Dendritic cell treated with granulocyte-macrophage colony-stimulating factor and Interleukin-4, amounts not matched to agents 40 ng/mL and 50 ng/mL, for 4 days (primary cell): ENCODE results near the gene BEGAIN.
"Not testable (repeated sequence)": the region's sequence is repeated elsewhere in the genome, so short reads cannot be mapped to it uniquely, and the experiment has no call there.

Source experiments
- H3K27ac Mint-ChIP-seq: one replicate; pipeline ENCODE4 v1.8.0; 2022; ENCODE audit warnings: mild to moderate bottlenecking, mixed read lengths
- H3K27me3 Mint-ChIP-seq: one replicate; pipeline ENCODE4 v1.8.0; 2022; ENCODE audit warnings: mild to moderate bottlenecking, mixed read lengths
- H3K36me3 Mint-ChIP-seq: one replicate; pipeline ENCODE4 v1.8.0; 2022; ENCODE audit warnings: low read depth, mixed read lengths
- H3K4me1 Mint-ChIP-seq: one replicate; pipeline ENCODE4 v1.8.0; 2022; ENCODE audit warnings: low read depth, mixed read lengths
- H3K4me3 Mint-ChIP-seq: one replicate; pipeline ENCODE4 v1.8.0; 2022; ENCODE audit warnings: mild to moderate bottlenecking, moderate library complexity, mixed read lengths
- H3K9me3 Mint-ChIP-seq: one replicate; pipeline ENCODE4 v1.8.0; 2022; ENCODE audit warnings: mixed read lengths
- intact Hi-C: fragments of 100-400 bp; cut with micrococcal nuclease; formaldehyde crosslinking; loops from one replicate; pipeline ENCODE4 v1.15.0; 2022

Gene BEGAIN

DNA sequence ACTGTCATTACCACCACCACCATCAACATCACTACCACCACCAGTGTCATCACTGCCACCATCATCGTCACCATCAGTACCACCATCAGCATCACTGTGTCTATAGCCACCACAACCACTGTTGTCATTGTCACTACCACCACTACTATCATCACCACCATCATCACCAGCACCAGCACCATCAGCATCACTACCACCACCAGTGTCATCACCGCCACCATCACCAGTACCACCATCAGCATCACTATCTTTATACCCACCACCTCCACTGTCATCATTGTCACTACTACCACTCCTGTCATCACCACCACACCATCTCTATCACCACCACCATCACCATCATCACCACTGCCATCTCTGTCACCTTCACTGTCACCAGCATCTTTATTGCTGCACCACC is 60.6 kb downstream of the BEGAIN start:
- Mint-ChIP-seq H3K27me3 (peaks cover 3% of the 10 kb centered on the region), H3K36me3 (peaks cover 4% of the 10 kb centered on the region), H3K9me3 (no peaks in the 10 kb centered on the region), H3K4me1 (peaks cover under 1% of the 10 kb centered on the region), H3K4me3 (no peak overlapping the region), H3K27ac (no peak overlapping the region)
- intact Hi-C loops: no loop called here

DNA sequence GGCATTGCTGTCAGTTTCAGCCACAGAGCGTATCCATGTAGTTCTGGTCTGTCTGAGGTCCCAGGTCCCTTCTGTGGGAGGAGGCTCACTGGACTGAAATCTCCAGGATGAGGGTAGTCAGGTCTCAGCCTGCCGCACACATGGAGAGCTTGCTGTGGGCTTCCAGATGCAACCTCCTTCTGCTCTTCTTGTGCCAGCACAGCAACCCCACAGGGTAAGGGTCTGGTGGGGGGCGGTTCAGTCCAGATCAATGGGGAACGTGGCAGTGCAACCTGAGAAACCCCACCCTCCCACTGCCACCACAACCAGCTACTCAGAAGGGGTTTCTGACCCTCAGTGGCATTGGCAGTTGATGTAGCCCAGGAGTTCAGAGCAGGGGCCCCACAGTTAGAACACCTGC is 61.2 kb downstream of the BEGAIN start:
- Mint-ChIP-seq H3K4me1 (no peaks in the 10 kb centered on the region), H3K36me3 (peaks cover 4% of the 10 kb centered on the region), H3K9me3 (no peaks in the 10 kb centered on the region), H3K27me3 (peaks cover 3% of the 10 kb centered on the region), H3K27ac (no peak overlapping the region), H3K4me3 (no peak overlapping the region)
- intact Hi-C loops: no loop called here

GRCh38 chr14:100525615-100526014 is 61.6 kb downstream of the BEGAIN start:
- no peaks in the 10 kb centered on the region for H3K27me3 Mint-ChIP-seq
- no peak overlapping the region for H3K4me3 Mint-ChIP-seq
- intact Hi-C loops: loop anchor here (1.0 kb wide), 1 partner anchor 120 kb away; no protein-coding TSS in a partner anchor
- no peaks in the 10 kb centered on the region for H3K4me1 Mint-ChIP-seq
- H3K36me3 Mint-ChIP-seq: peaks cover 4% of the 10 kb centered on the region
- no peak overlapping the region for H3K27ac Mint-ChIP-seq
- no peaks in the 10 kb centered on the region for H3K9me3 Mint-ChIP-seq

DNA sequence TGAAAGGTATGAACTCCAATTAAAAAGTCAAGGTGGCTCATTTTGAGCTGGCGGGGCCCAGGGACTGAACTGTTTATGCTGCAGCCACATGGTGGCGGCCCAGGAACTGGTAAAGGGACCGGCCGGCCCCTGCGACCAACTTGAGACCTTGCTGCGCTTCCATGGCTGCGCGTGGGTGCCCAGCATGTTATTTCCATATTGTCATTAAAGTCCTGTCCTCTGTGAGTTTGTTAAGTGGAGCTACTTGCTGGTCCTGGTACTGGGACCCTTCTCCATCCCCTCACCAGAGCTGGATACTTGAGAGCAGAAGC is 62.3 kb downstream of the BEGAIN start:
- H3K4me3 Mint-ChIP-seq: no peak overlapping the region
- H3K9me3 Mint-ChIP-seq: no peaks in the 10 kb centered on the region
- intact Hi-C loops: loop anchor here (1.0 kb wide), 1 partner anchor 120 kb away; no protein-coding TSS in a partner anchor
- no peak overlapping the region for H3K27ac Mint-ChIP-seq
- H3K27me3 Mint-ChIP-seq: no peaks in the 10 kb centered on the region
- H3K4me1 Mint-ChIP-seq: no peaks in the 10 kb centered on the region
- peaks cover 1% of the 10 kb centered on the region for H3K36me3 Mint-ChIP-seq

- intact Hi-C loops: no loop called here
- Mint-ChIP-seq H3K4me3 (no peak overlapping the region), H3K27me3 (no peaks in the 10 kb centered on the region), H3K9me3 (no peaks in the 10 kb centered on the region), H3K4me1 (no peaks in the 10 kb centered on the region), H3K27ac (no peak overlapping the region), H3K36me3 (no peaks in the 10 kb centered on the region)
Measured at GRCh38 chr14:100524233-100524932, 62.8 kb downstream of the BEGAIN start.

DNA sequence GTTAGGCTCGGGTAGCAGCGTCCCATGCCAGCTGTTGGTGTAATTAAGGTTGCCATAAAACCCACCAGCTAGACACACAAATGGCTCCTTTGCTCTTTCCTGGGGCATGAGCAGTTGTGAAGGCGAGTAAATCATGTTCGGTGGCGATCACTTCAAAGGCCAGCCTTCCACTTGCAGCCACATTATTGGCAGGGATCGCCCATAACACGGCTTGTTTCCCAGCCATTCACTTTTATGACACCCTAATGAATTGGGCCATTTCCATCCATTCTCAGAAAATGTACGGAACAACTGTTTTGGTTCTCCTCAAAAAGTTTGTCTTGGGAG is 63.4 kb downstream of the BEGAIN start:
- intact Hi-C loops: no loop called here
- no peaks in the 10 kb centered on the region for H3K27me3 Mint-ChIP-seq
- H3K36me3 Mint-ChIP-seq: no peaks in the 10 kb centered on the region
- no peaks in the 10 kb centered on the region for H3K9me3 Mint-ChIP-seq
- H3K4me1 Mint-ChIP-seq: no peaks in the 10 kb centered on the region
- H3K27ac Mint-ChIP-seq: no peak overlapping the region
- no peak overlapping the region for H3K4me3 Mint-ChIP-seq

DNA sequence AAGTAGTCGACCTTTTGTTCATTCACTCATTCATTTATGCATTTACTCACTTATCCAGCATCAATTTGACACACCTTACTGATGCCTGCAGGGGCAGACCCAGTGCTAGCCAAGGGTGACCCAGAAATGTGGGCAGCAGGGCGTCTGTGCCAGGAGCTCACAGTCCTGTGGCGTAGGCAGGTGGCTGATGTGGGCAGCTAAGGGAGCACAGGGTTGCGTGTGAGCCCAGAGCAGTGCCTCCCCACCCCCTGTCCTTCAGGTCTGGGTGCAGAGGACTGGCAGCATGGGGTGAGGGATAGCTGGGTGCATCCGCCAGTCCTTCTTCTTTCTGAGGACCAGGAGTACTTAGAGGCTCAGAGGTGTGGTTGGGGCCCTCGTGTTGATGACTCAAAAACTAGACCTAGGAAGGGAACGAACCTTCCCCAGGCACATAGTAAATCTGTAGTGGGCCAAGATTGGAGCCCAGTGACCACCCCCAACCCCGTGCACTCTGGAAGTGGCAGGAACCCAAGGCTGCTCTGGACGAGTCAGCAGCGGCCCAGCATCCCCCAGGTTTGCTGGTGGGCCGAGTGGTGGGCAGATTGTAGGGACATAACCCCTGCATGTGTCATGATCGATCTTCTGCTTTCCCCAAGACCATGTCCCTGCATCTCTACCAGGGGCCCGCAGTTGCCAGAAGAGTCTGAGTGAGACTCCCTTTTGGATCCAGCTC is 63.9 kb downstream of the BEGAIN start:
- Mint-ChIP-seq H3K9me3 (no peaks in the 10 kb centered on the region), H3K36me3 (no peaks in the 10 kb centered on the region), H3K4me1 (no peaks in the 10 kb centered on the region), H3K27ac (no peak overlapping the region), H3K27me3 (no peaks in the 10 kb centered on the region), H3K4me3 (no peak overlapping the region)
- intact Hi-C loops: no loop called here

- intact Hi-C loops: no loop called here
- no peak overlapping the region for H3K4me3 Mint-ChIP-seq
- H3K9me3 Mint-ChIP-seq: no peaks in the 10 kb centered on the region
- no peaks in the 10 kb centered on the region for H3K27me3 Mint-ChIP-seq
- no peaks in the 10 kb centered on the region for H3K4me1 Mint-ChIP-seq
- no peaks in the 10 kb centered on the region for H3K36me3 Mint-ChIP-seq
- H3K27ac Mint-ChIP-seq: no peak overlapping the region
Measured at GRCh38 chr14:100522616-100523099, 64.6 kb downstream of the BEGAIN start.

GRCh38 chr14:100506053-100506452 is 81.2 kb downstream of the BEGAIN start:
- H3K4me1 Mint-ChIP-seq, H3K4me3 Mint-ChIP-seq, intact Hi-C loops, H3K27me3 Mint-ChIP-seq, H3K36me3 Mint-ChIP-seq, H3K27ac Mint-ChIP-seq: not testable (repeated sequence)
- H3K9me3 Mint-ChIP-seq: peaks cover 12% of the 10 kb centered on the region

DNA sequence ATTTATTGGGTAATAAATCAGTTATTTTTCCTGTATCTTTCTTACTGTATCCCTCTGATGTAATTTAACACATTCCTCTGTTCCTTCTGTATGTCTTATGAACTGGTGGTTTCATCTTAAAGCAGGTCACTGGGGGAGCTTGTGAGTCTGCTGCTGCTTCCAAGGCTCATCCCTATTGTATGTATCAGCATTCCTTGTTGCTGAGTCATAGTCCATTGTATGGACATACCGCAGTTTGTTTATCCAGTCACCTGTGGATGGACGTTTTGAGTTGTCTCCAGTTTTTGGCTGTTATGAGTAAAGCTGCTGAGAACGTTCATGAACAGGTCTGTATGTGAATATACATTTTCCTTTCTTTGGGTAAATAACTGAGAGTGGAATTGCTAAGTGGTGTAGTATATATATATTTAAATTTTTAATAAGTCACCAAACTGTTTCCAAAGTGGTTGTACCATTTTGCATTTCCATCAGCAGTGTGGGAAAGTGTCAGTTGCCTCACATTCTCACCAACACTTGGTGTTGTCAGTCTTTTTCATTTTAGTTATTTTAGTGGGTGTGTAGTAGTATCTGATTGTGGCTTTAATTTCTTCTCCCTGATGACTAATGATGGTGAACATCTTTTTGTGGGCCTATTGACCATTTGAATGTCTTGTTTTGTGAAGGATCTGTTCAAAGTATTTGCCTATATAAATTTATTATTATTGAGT is 82.7 kb downstream of the BEGAIN start:
- Mint-ChIP-seq H3K4me3 (no peak overlapping the region), H3K4me1 (peaks cover 3% of the 10 kb centered on the region), H3K36me3 (no peaks in the 10 kb centered on the region)

GRCh38 chr14:100503251-100503650 is 84.0 kb downstream of the BEGAIN start:
- Mint-ChIP-seq H3K36me3 (no peaks in the 10 kb centered on the region), H3K4me3 (no peak overlapping the region), H3K4me1 (peaks cover 5% of the 10 kb centered on the region), H3K9me3 (peaks cover 12% of the 10 kb centered on the region), H3K27ac (no peak overlapping the region), H3K27me3 (no peaks in the 10 kb centered on the region)
- intact Hi-C loops: no loop called here

More for the DNA sequence above, 82.7 kb downstream of the BEGAIN start:
- Mint-ChIP-seq H3K9me3 (peaks cover 12% of the 10 kb centered on the region), H3K27ac (no peak overlapping the region), H3K27me3 (no peaks in the 10 kb centered on the region)
- intact Hi-C loops: no loop called here

DNA sequence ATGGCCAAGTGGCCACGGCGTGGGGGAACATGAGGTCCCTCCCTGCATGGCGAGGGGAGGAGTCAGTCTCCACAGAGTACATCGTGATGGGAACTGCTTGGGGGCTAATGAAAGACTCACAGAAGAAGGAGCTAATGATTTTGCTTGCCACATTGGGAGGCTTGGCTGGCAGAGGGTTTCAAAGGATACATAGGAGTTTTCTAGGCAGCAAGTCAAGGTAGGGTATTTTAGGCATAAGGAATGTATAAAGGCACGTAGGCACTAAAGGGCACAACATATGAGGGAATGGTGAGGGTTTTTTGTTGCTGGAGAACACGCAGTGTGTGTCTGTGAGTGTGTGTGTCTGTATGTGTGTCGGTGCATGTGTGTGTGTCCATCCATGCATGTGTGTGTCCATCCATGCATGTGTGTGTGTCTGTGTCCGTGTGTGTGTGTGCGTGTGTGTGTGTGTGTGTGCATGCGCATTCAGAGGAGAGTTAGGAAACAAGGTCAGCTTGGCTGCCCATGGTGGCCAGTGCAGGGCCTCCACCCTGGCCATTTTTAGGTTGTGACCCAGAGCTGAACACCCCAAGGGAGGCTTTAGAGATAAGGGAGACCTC is 84.5 kb downstream of the BEGAIN start:
- Mint-ChIP-seq H3K36me3 (no peaks in the 10 kb centered on the region), H3K27me3 (no peaks in the 10 kb centered on the region), H3K9me3 (peaks cover 12% of the 10 kb centered on the region), H3K27ac (no peak overlapping the region), H3K4me3 (no peak overlapping the region), H3K4me1 (peaks cover 5% of the 10 kb centered on the region)
- intact Hi-C loops: no loop called here

DNA sequence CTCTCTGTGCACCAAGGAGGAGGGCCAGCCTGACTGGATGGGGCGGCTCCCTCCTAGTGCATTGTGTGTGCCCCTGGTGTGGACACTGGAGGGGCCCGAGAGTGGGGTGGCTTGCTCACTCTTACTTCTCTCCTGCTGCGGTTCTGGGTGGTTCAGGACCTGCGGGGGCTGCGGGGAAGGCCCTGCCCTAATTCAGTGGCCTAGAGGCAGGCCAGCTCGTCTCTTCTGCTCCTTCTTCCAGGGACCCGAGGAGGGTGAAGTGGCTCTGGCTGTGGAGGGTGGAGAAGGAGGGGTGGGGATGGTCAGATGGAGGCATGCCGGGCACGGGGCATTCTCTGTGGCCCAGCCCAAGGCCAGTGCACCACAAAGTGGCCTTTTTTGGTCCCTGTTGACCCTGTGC is 87.1 kb downstream of the BEGAIN start:
- H3K27ac Mint-ChIP-seq: no peak overlapping the region
- H3K4me1 Mint-ChIP-seq: peaks cover 5% of the 10 kb centered on the region
- no peaks in the 10 kb centered on the region for H3K36me3 Mint-ChIP-seq
- no peak overlapping the region for H3K4me3 Mint-ChIP-seq
- intact Hi-C loops: no loop called here
- peaks cover 11% of the 10 kb centered on the region for H3K9me3 Mint-ChIP-seq
- H3K27me3 Mint-ChIP-seq: no peaks in the 10 kb centered on the region

- no peak overlapping the region for H3K4me3 Mint-ChIP-seq
- intact Hi-C loops: no loop called here
Measured at GRCh38 chr14:100498068-100498467, 89.1 kb downstream of the BEGAIN start.

More at GRCh38 chr14:100498068-100498467, 89.1 kb downstream of the BEGAIN start:
- H3K9me3 Mint-ChIP-seq: no peaks in the 10 kb centered on the region
- H3K4me1 Mint-ChIP-seq: peaks cover 5% of the 10 kb centered on the region
- H3K36me3 Mint-ChIP-seq: no peaks in the 10 kb centered on the region
- no peaks in the 10 kb centered on the region for H3K27me3 Mint-ChIP-seq
- no peak overlapping the region for H3K27ac Mint-ChIP-seq
